ACC112 (cell line): ENCODE results near the gene SSR4.

Source experiments
- H2AFZ ChIP-seq: fragments of 200-600 bp; sonication (generic); one replicate; pipeline ENCODE4 v1.6.0; 2017; ENCODE audit warnings: antibody characterized with exemption, low read length; ENCODE audit not compliant: unreplicated experiment
- H3K27ac ChIP-seq: fragments of 200-600 bp; sonication (generic); 2 replicates; pipeline ENCODE4 v1.5.1; 2014; ENCODE audit warnings: low read depth, mild to moderate bottlenecking, antibody characterized with exemption, low read length, moderate library complexity
- H3K27me3 ChIP-seq: fragments of 200-600 bp; sonication (generic); 2 replicates; pipeline ENCODE4 v1.6.1; 2014; ENCODE audit warnings: mild to moderate bottlenecking, antibody characterized with exemption, low read length, moderate library complexity, mixed read lengths; ENCODE audit not compliant: insufficient read depth
- H3K36me3 ChIP-seq: fragments of 200-600 bp; sonication (generic); 2 replicates; pipeline ENCODE4 v1.6.1; 2016; ENCODE audit warnings: mild to moderate bottlenecking, antibody characterized with exemption, low read length, moderate library complexity, mixed read lengths; ENCODE audit not compliant: insufficient read depth
- H3K4me1 ChIP-seq: fragments of 200-600 bp; sonication (generic); one replicate; pipeline ENCODE4 v1.6.1; 2016; ENCODE audit warnings: low read length, mixed read lengths; ENCODE audit not compliant: insufficient read depth, unreplicated experiment, control insufficient read depth
- H3K4me3 ChIP-seq: fragments of 200-600 bp; sonication (generic); 2 replicates; pipeline ENCODE4 v1.5.1; 2014; ENCODE audit warnings: mild to moderate bottlenecking, low read depth, low read length
- H3K79me2 ChIP-seq: fragments of 200-600 bp; sonication (generic); one replicate; pipeline ENCODE4 v1.6.0; 2016; ENCODE audit warnings: low read length; ENCODE audit not compliant: control insufficient read depth, unreplicated experiment, insufficient read depth

Gene SSR4

GRCh38 chrX:153783378-153784013 is 11.0 kb upstream of the SSR4 start:
- no peaks in the 10 kb centered on the region for H3K27me3 ChIP-seq
- H3K36me3 ChIP-seq: no peaks in the 10 kb centered on the region
- no peak overlapping the region for H3K27ac ChIP-seq
- H3K4me1 ChIP-seq: no peaks in the 10 kb centered on the region
- no peak overlapping the region for H2AFZ ChIP-seq
- no peaks in the 10 kb centered on the region for H3K79me2 ChIP-seq
- no peak overlapping the region for H3K4me3 ChIP-seq

GRCh38 chrX:153784325-153784967 is 10.0 kb upstream of the SSR4 start:
- Histone ChIP-seq H2AFZ (no peak overlapping the region), H3K4me1 (no peaks in the 10 kb centered on the region), H3K27me3 (no peaks in the 10 kb centered on the region), H3K79me2 (no peaks in the 10 kb centered on the region), H3K36me3 (no peaks in the 10 kb centered on the region), H3K27ac (no peak overlapping the region), H3K4me3 (no peak overlapping the region)

GRCh38 chrX:153786669-153787068 is 7.8 kb upstream of the SSR4 start:
- Histone ChIP-seq H3K27me3 (no peaks in the 10 kb centered on the region), H3K36me3 (no peaks in the 10 kb centered on the region), H2AFZ (no peak overlapping the region), H3K4me3 (no peak overlapping the region), H3K79me2 (peaks cover 14% of the 10 kb centered on the region), H3K4me1 (no peaks in the 10 kb centered on the region), H3K27ac (no peak overlapping the region)

GRCh38 chrX:153789654-153790053 is 4.8 kb upstream of the SSR4 start:
- peaks cover 37% of the 10 kb centered on the region for H3K79me2 ChIP-seq
- H3K27me3 ChIP-seq: no peaks in the 10 kb centered on the region
- H3K27ac ChIP-seq: no peak overlapping the region
- no peaks in the 10 kb centered on the region for H3K36me3 ChIP-seq
- H3K4me3 ChIP-seq: no peak overlapping the region
- H3K4me1 ChIP-seq: peaks cover 5% of the 10 kb centered on the region
- no peak overlapping the region for H2AFZ ChIP-seq

GRCh38 chrX:153791104-153791852 is 3.2 kb upstream of the SSR4 start:
- Histone ChIP-seq H3K79me2 (peaks cover 53% of the 10 kb centered on the region), H3K27ac (no peak overlapping the region), H3K27me3 (no peaks in the 10 kb centered on the region)

GRCh38 chrX:153792368-153792767 is 2.1 kb upstream of the SSR4 start:
- Histone ChIP-seq H3K4me1 (peaks cover 9% of the 10 kb centered on the region), H2AFZ (no peak overlapping the region), H3K4me3 (peak overlapping the region; percentile 85; the same call in 1 of the 2 replicates), H3K27me3 (no peaks in the 10 kb centered on the region), H3K36me3 (no peaks in the 10 kb centered on the region), H3K79me2 (peaks cover 54% of the 10 kb centered on the region), H3K27ac (no peak overlapping the region)

More at GRCh38 chrX:153791104-153791852, 3.2 kb upstream of the SSR4 start:
- H3K4me1 ChIP-seq: peaks cover 9% of the 10 kb centered on the region
- H3K36me3 ChIP-seq: no peaks in the 10 kb centered on the region
- no peak overlapping the region for H2AFZ ChIP-seq
- no peak overlapping the region for H3K4me3 ChIP-seq

GRCh38 chrX:153793291-153793690 is 1.2 kb upstream of the SSR4 start:
- H3K27me3 ChIP-seq: no peaks in the 10 kb centered on the region
- H3K4me1 ChIP-seq: peaks cover 9% of the 10 kb centered on the region
- peak overlapping the region; percentile 8 for H2AFZ ChIP-seq
- peaks cover 54% of the 10 kb centered on the region for H3K79me2 ChIP-seq
- peak overlapping the region; percentile 87 for H3K27ac ChIP-seq
- peak overlapping the region; percentile 85 for H3K4me3 ChIP-seq
- H3K36me3 ChIP-seq: no peaks in the 10 kb centered on the region

- H3K27ac ChIP-seq: peak overlapping the region; percentile 53; the same call in 1 of the 2 replicates
- peak overlapping the region; percentile 85 for H3K4me3 ChIP-seq
- H3K27me3 ChIP-seq: no peaks in the 10 kb centered on the region
- H3K79me2 ChIP-seq: peaks cover 54% of the 10 kb centered on the region
- peak overlapping the region; percentile 89 for H2AFZ ChIP-seq
- peaks cover 9% of the 10 kb centered on the region for H3K4me1 ChIP-seq
- no peaks in the 10 kb centered on the region for H3K36me3 ChIP-seq
Measured at GRCh38 chrX:153794897-153795816, 689 bp downstream of the SSR4 start.

GRCh38 chrX:153797415-153798015 is 3.0 kb downstream of the SSR4 start:
- Histone ChIP-seq H3K79me2 (peaks cover 32% of the 10 kb centered on the region), H3K27me3 (no peaks in the 10 kb centered on the region), H2AFZ (no peak overlapping the region), H3K4me1 (peaks cover 9% of the 10 kb centered on the region), H3K27ac (no peak overlapping the region), H3K36me3 (no peaks in the 10 kb centered on the region), H3K4me3 (no peak overlapping the region)

GRCh38 chrX:153799326-153799725 is 4.9 kb downstream of the SSR4 start:
- H3K27ac ChIP-seq: no peak overlapping the region

More at GRCh38 chrX:153799326-153799725, 4.9 kb downstream of the SSR4 start:
- H3K27me3 ChIP-seq: no peaks in the 10 kb centered on the region
- H3K36me3 ChIP-seq: no peaks in the 10 kb centered on the region
- H3K79me2 ChIP-seq: peaks cover 19% of the 10 kb centered on the region
- H2AFZ ChIP-seq: no peak overlapping the region
- H3K4me3 ChIP-seq: no peak overlapping the region
- peaks cover 3% of the 10 kb centered on the region for H3K4me1 ChIP-seq
